Astrocyte (in vitro differentiated cells and primary cell): Measurements from ENCODE around the gene FBXO47.

Experiments used
- CTCF ChIP-seq: IDR thresholded peaks from 2 replicates; pipeline ENCODE4 v1.5.1; 2011; ENCODE audit warnings: low read depth, mild to moderate bottlenecking, inconsistent platforms, low read length, moderate library complexity; ENCODE audit not compliant: insufficient read depth
- EZH2 ChIP-seq: IDR thresholded peaks from 2 replicates; pipeline ENCODE4 v1.6.1; 2012; ENCODE audit warnings: mild to moderate bottlenecking, low read length, inconsistent platforms; ENCODE audit not compliant: insufficient read depth

- TF ChIP-seq EZH2 (no peak), CTCF (no peak)
Measured at GRCh38 chr17:38905375-38905774, 61.8 kb downstream of the FBXO47 start.
